Activated CD4-positive, alpha-beta T cell treated with anti-CD3 and anti-CD28 coated beads for 24 hours (primary cell): ENCODE data around the gene ZSCAN21.
"Not testable (repeated sequence)": the region's sequence is repeated elsewhere in the genome, so short reads cannot be mapped to it uniquely, and the experiment has no call there.

ENCODE experiments used
- DNase-seq, 2 donors: peaks; one replicate each; pipeline ENCODE4 v3.0.0-alpha.2; 2020; ENCODE audit warnings: low read depth in 2 of 2

The ZSCAN21 gene

DNA sequence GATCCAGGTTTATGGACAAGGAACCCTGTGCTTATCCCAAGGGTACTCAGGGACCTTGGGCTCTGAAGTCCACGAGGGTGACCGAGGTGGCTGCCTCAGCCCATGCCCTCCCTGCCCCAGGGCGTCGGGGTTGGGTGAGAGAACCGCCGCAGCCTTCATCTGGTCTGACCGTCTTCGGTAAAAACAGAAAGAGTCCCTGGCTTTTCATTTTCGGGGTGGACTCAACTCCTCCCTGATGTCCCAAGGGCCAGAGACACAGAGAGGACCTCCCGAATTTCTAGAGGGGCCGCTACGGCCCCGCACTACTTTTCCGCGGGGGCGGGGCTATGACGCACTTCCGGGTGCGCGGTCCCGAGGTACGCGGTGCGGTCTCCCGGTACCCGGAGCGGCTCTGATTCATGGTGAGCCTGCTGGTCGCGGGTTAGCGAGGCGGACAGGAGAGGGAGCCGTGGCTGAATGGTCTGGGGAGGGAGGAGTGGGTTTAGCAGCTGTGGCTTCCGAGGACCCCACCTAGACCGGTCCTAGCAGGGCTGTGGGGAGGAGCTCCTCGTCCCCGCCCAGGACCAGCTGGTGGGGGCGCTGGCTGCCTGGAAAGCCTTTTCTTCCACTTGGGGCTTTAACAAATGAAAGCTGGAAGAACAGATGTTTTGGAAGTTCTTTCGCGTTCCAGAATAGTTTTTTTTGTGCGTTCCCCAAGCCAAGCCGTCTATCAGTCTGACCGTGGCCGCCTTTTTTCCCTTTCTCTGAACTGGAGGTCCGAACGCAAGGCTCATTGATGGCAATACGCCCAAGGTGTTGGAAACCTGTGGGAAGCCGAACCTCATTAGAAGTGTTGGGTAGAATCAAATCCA is at the start of gene ZSCAN21:
Gene ZSCAN21, plus strand, starts transcription at position 334 of the 851 bp plus-strand sequence. CDS start 7,233 bp downstream, outside the sequence.
- peak; percentile 70 to 73 for DNase-seq

DNA sequence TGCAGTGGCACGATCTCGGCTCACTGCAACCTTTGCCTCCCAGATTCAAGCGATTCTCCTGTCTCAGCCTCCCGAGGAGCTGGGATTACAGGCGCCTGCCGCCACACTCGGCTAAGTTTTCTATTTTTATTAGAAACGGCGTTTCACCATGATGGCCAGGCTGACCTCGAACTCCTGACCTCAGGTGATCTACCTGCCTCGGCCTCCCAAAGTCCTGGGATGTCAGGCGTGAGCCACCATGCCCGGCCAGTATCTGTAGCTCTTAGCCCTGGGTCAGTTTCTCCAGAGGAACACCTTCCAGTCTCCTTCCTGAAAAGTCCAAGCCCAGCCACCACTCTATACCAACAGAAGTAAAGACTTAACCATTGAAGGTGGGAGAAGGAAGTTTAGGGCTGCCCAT is 49.3 kb upstream of the ZSCAN21 start:
- no peak for DNase-seq

GRCh38 chr7:100003711-100004661 is 45.6 kb upstream of the ZSCAN21 start:
- no peak for DNase-seq

DNA sequence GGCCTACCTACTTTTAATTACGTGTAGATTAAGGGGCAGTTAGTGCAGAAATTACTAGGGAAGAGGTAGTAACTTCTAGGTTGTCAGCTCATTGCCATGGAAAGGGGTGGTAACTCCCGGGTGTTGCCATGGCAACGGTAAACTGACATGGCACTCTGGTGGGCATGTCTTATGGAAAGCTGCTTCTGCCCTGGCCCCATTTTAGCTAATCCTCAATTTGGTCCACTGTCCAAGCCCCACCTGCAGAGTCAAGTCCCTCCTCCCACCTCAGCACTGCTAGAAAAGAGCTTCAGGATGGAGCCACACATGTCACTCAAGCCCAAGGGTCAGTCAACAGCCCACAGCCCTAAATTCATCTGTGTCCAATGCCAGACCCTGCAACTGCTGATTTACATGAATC is 41.7 kb upstream of the ZSCAN21 start:
- DNase-seq: no peak

DNA sequence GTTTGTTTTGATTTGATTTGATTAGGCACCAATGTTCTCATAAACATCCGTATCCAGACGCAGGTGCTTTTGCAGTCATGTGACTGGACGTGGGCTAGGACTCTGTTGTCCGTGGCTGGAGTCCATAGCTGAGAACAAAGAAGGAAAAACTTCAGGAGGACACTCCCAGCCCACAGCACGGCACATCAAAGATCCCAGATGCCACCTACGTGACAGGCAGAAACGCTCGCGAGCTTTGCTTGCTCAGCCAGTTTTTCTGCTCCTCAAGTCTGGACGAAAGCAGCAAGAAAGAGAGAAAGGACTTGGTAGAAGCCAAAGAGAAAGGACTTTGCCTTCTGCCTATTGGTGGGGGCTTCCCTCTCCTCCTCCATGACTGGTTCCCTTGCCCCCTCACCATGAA is 41.0 kb upstream of the ZSCAN21 start:
- no peak for DNase-seq

GRCh38 chr7:100009952-100010351 is 39.6 kb upstream of the ZSCAN21 start:
- not testable (repeated sequence) for DNase-seq

DNA sequence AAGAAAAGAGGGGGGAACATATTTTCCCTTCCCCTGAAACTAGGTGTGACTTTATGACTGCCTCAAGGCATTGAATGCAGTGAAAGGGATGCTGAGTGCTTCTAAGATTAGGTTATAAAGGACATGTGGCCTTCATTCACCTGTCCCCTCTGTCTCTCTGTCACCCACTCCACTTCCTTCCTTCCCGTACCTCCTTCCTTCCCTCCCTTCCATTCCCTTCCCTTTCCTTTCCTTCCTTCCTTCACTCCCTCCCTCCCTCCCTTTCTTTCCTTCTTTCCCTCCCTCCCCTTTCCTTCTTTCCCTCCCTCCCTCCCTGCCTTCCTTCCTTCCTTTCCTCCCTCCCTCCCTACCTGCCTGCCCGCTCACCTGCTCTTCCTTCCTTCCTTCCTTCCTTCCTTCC is 38.7 kb upstream of the ZSCAN21 start:
- no peak for DNase-seq

DNA sequence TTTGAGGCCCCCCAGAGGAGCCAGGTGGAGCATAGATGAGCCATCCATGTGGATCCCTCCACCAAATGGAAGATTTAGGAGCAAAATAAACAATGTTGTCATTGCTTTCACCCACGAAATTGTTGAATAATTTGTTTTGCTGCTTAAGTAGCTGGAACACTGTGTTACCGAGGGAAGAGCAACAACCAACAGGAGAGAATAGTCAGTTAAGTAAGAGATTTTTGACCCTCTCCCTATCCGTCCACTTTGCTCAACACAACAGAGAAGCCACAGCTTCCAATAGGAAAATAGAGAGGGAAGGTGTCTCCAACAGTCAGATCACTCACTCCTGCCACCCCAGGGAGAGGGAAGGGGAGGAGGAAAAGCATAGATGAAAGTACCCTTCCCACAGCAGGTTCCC is 38.1 kb upstream of the ZSCAN21 start:
- no peak for DNase-seq

- not testable (repeated sequence) for DNase-seq
Measured at GRCh38 chr7:100012385-100013327, 36.9 kb upstream of the ZSCAN21 start.

DNA sequence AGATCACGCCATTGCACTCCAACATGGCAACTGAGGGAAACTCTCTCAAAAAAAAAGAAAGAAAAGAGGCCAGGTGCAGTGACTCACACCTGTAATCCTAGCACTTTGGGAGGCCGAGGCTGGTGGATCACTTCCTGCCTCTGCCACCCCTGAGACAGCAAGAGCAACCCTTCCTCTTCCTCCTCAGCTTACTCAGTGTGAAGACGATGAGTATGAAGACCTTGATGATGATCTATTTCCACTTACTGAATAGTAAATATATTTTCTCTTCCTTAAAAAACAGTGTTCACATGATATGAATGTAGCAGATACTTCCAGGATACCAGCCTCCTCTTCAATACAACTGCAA is 36.3 kb upstream of the ZSCAN21 start:
- DNase-seq: peak in 1 of 2 donors; percentile 25

- peak; percentile 70 to 75 for DNase-seq
Measured at GRCh38 chr7:100015232-100016214, 34.1 kb upstream of the ZSCAN21 start, which contains the start of gene ZKSCAN1. Gene ZKSCAN1 (plus strand): TSS chr7:100015596. CDS start chr7:100023507, 7,911 bp downstream.

GRCh38 chr7:100016215-100016901 is 33.2 kb upstream of the ZSCAN21 start:
- DNase-seq: no peak

DNA sequence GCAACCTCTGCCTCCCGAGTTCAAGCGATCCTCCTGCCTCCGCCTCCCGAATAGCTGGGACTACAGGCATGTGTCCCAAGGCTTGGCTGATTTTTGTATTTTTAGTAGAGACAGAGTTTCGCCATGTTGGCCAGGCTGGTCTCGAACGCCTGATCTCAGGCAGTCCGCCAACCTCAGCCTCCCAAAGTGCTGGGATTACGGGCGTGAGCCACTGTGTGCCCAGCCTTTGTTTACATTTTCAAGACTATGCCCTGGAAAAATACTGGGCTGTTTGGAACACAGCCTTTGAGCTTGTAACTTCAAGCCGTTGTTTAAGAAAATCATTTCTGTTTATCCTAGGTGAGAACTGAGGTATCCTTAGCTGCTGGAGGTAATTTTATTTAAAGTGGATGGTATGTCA is 32.3 kb upstream of the ZSCAN21 start:
- DNase-seq: no peak

- DNase-seq: no peak
Measured at GRCh38 chr7:100017875-100018274, 31.7 kb upstream of the ZSCAN21 start.

DNA sequence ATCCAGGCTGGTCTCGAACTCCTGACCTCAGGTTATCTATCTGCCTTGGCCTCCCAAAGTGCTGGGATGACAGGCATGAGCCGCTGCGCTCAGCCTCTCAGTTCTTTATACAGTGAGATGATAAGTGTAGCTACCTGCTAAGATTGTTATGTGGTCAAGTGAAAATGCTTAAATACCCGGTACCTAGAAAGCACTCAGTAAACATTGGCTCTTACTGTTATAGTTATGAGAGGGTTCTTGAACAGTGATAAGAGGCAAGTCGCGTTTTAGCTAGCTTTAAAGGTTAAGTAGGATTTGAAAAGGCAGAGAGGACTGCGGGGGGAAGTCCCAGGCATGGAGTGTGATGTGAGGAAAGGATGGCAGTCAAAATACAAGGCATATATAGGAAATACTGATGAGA is 29.7 kb upstream of the ZSCAN21 start:
- DNase-seq: no peak

DNA sequence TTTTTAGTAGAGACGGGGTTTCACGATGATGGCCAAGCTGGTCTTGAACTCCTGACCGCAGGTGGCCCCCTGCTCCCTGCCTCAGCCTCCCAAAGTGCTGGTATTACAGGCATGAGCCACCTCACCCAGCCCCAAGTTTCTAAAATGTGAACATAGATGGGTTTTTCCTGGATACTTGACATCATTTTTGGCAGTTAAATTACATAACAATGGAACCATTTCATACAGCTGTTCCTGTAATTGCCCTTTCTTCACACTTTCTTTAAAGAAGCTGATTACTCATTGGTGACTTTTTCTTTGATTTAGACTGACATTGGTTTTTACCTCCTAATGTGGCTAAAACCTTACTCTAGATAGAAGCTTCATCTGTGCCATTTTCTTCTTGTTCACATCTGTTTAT is 28.3 kb upstream of the ZSCAN21 start:
- no peak for DNase-seq

- no peak for DNase-seq
Measured at GRCh38 chr7:100022621-100023020, 27.0 kb upstream of the ZSCAN21 start.

DNA sequence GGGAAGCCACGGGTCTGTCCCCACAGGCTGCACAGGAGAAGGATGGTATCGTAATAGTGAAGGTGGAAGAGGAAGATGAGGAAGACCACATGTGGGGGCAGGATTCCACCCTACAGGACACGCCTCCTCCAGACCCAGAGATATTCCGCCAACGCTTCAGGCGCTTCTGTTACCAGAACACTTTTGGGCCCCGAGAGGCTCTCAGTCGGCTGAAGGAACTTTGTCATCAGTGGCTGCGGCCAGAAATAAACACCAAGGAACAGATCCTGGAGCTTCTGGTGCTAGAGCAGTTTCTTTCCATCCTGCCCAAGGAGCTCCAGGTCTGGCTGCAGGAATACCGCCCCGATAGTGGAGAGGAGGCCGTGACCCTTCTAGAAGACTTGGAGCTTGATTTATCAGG is 26.0 kb upstream of the ZSCAN21 start:
- no peak for DNase-seq

- DNase-seq: no peak
Measured at GRCh38 chr7:100024020-100024619, 25.5 kb upstream of the ZSCAN21 start.
